K562 treated with DMSO at 1 percent for 4 hours (cell line): Measurements from ENCODE around the gene ACVR2B. TPM values are rescaled to one million over a fixed set of nuclear protein-coding genes. Genes with fewer than 3 reads are reported as not detected.

Experiments used
- total RNA-seq: library from RNA; unstranded; fragments of 300-600 nt; gene quantifications from 2 replicates; pipeline ENCODE4 v1.2.3, GENCODE V29; 2022; ENCODE audit not compliant: insufficient read depth

ACVR2B gene
- 4.0 and 5.6 TPM in 2 replicates for total RNA-seq

GRCh38 chr3:38453075-38453912 is at the start of gene ACVR2B:
Gene ACVR2B (plus strand): TSS chr3:38453890. CDS start chr3:38454323, 433 bp downstream.

GRCh38 chr3:38496131-38496910 is 42.6 kb downstream of the ACVR2B start, which contains the start of gene EXOG:
Gene EXOG (plus strand): TSS chr3:38496340. CDS start chr3:38496368, 28 bp downstream.

Other genes with a start within 250 kb of the ACVR2B start
- gene SLC22A13, start 188.1 kb upstream of the ACVR2B start, total RNA-seq: 0.45 TPM in 1 of 2 replicates, not detected in the other
- gene SLC22A14, start 171.6 kb upstream of the ACVR2B start, total RNA-seq: not detected in 2 replicates
- 3.9 and 5.7 TPM in 2 replicates for gene XYLB, start 107.1 kb upstream of the ACVR2B start, total RNA-seq
- 2.9 and 232 TPM in 2 replicates for gene EXOG, start 42.5 kb downstream of the ACVR2B start, total RNA-seq
- gene SCN5A, start 195.8 kb downstream of the ACVR2B start, total RNA-seq: 1.0 TPM in 1 of 2 replicates, not detected in the other